Fibroblast of skin of right quadriceps (primary cell): ENCODE measurements around the gene DCP2.
"Not testable (repeated sequence)": the region's sequence is repeated elsewhere in the genome, so short reads cannot be mapped to it uniquely, and the experiment has no call there.

Source experiments
- DNase-seq: peaks from one replicate; pipeline ENCODE4 v3.0.0-alpha.2; 2013

The DCP2 gene

GRCh38 chr5:112976432-112977309 lies at the start of gene DCP2:
TSS of gene DCP2 (plus strand) at chr5:112976798. CDS start at chr5:112976934, 136 bp downstream.
- peak; percentile 99 for DNase-seq

- no peak for DNase-seq
Observed at GRCh38 chr5:112929336-112930081, 47.1 kb upstream of the DCP2 start.

GRCh38 chr5:112930082-112930344 lies 46.6 kb upstream of the DCP2 start:
- no peak for DNase-seq

GRCh38 chr5:112931473-112931872 lies 45.1 kb upstream of the DCP2 start:
- DNase-seq: peak; percentile 53

- no peak for DNase-seq
Observed at GRCh38 chr5:112933105-112933504, 43.5 kb upstream of the DCP2 start.

DNA sequence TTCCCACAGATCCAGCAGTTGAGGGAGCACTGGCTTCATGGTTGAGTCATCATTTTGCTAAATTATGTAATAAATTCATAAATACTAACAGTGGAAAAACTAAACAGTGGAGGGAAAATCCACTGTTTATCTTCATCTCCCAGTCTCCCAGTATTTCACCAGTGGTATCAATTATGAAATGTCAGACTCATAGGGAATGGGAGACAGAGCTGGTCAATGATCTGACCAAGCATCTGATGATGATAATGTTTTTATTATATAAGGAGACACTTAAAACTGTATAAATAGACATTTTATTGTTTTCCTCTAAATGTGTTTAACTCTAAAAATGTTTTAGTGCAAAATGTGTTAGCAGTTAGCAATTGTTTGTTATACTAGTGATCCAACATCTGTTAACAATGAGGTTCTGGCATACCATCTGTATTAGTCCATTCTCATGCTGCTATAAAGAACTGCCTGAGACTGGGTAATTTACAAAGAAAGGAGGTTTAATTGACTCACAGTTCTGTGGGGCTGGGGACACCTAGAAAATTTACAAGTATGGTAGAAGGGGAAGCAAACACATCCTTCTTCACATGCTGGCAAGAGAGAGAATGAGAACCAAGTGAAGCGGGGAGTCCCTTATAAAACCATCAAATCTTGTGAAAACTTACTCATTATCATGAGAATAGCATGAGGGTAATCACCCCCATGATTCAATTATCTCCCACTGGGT lies 42.8 kb upstream of the DCP2 start:
- peak; percentile 87 for DNase-seq

GRCh38 chr5:112934366-112934663 lies 42.3 kb upstream of the DCP2 start:
- DNase-seq: no peak

- DNase-seq: peak; percentile 20
Observed at GRCh38 chr5:112935675-112936074, 40.9 kb upstream of the DCP2 start.

DNA sequence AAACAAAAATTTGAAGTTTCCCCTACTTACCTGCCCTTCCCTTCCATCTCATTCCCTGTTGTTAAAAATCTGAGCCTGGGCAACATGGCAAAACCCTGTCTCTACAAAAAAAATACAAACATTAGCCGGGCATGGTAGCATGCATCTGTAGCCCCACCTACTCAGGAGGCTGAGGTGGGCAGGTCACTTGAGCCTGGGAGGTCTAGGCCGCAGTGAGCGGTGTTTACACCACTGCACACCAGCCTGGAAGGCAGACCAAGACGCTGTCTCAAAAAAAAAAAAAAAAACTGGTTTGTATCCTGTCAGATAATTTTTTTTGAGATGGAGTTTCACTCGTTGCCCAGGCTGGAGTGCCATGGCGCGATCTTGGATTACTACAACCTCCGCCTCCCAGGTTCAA lies 38.3 kb upstream of the DCP2 start:
- no peak for DNase-seq

GRCh38 chr5:112940670-112941069 lies 35.9 kb upstream of the DCP2 start:
- DNase-seq: no peak

DNA sequence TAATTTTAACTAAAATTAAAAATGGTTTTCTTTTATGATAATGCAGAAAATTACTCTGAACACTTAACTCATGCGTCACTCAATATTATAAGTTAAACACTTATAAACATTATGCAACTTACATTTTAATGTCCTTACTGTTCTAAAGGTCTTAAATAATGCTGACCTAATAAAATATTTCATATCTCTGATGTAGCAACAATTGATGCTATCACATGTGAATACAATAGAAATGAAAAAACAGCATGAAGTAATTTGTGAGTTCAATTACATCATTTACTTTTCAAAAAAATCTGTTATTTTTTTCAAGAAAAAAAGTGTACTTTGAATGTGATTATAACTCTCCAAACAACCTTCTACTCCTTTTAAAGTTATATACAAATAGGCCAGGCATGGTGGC lies 28.1 kb upstream of the DCP2 start:
- DNase-seq: no peak

- DNase-seq: no peak
Observed at GRCh38 chr5:112951124-112951702, 25.4 kb upstream of the DCP2 start.

GRCh38 chr5:112956606-112957005 lies 20.0 kb upstream of the DCP2 start:
- DNase-seq: no peak

- DNase-seq: no peak
Observed at GRCh38 chr5:112957036-112957808, 19.4 kb upstream of the DCP2 start.

DNA sequence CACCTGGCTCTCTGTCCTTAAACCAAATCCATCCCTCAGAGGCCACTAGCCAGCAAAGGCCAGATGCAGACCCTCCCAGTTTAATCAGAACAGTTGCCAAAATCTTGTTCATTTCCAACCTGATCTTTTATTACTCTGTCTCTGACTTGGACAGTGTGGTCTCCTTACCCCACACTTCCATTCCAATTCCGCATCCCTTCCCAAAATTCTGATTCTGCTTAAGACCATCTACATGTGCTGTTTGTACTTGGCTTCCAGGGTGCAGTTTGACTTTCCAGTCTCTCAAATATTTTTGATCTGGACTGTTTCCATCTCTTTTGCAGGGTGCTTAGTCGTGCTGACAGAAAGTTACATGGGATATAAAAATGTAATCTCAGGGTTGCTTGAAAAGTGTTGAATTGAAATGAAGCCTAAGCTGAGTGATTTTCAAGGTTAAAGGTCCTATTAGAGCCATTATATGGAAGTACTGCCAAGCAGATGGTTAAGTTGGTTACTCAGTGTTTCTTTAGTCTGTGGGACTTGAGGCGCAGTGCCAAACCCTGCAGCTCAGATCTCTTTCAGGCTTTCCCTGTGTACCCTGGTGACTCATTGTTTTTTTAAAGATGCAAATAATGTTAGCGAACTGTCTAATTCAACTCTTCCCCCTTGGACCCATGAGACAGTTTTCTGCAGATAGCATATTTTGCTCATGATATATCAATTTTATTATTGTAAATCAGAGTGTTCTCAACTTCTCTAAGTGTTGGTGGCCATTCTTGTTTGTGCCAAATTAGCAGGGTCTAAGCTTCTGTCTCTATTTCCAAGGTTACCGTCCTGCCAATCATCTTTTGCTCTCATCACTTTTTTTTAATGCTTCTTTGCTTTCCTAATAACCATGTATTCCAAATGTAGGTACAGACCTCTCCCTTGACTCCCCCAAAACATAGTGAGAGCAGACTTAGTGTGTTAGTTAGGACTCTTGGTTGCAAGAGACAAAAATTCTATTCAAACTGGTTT lies 18.2 kb upstream of the DCP2 start:
- peak; percentile 95 for DNase-seq

DNA sequence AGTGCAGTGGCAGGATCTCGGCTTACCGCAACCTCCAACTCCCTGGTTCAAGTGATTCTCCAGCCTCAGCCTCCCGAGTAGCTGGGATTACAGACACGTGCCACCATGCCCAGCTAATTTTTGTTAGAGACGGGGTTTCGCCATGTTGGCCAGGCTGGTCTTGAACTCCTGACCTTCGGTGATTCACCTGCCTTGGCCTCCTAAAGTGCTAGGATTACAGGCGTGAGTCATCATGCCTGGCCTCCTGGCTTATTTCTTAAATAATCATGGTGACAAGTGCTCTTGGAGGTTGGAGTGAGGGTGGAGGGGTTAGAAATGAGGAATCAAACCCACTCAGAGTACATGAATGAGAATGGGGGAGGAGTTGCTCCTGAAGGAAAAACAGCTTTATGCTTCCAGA lies 16.7 kb upstream of the DCP2 start:
- DNase-seq: peak; percentile 79

DNA sequence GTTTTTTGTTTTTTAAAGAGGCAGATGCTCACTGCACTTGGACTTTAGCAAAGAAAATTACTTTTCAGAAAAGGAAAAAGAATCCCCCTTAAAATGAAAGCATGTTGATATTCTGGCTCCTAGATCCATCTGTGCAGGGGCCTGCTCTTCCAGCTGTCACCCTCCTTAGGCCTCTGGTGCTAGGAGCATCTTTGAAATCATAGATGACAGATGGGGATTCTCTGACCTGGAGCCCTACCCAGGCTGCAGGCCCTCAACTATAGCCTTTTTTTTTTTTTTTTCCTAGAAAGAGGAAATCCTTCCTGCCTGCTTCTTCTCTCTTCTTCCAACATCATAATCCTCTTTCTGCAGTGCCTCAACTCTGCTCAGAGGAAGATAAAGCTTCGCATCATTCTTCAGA lies 16.3 kb upstream of the DCP2 start:
- no peak for DNase-seq

DNA sequence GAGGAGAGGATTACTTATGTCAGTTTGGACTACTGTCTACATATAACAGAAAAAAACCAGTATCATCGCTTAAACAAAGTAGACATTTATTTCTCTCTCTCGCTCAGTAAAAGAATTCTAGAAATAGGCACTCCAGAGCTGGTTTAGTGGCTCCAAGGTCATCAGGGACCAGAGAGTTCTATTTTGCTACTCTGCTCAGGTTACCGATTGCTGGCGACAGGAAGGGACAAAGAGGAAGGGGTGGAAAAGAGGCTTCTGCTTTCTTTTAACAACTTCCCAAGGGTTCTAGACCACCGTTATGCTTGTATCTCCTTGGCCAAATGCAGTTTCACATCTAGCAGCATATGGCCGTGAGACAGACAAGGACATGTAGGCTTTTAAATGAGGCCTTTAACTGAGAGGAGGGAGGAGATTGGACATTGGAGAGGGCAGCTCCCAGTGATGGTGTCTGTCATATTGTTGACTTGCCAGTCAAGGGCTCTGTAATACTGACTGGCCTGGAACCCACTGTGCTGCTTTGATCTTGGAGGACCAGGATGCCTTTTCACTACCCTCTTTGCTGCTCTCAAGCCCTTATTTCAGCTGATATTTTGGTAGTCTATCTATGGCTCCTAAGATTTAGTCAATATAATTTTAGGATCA lies 15.6 kb upstream of the DCP2 start:
- DNase-seq: no peak

- not testable (repeated sequence) for DNase-seq
Observed at GRCh38 chr5:112963374-112963733, 13.2 kb upstream of the DCP2 start.

GRCh38 chr5:112965733-112966306 lies 10.8 kb upstream of the DCP2 start:
- no peak for DNase-seq
